Stimulated activated naive CD4-positive, alpha-beta T cell treated with Interleukin-2 at 50 U/mL for 16 hours (primary cell): Measurements from ENCODE around the gene COL19A1.

Source experiments
- DNase-seq: peaks from one replicate; lab custom pipeline; 2025; lab: John Stamatoyannopoulos, UW

COL19A1 gene

GRCh38 chr6:70171236-70171635, 304.9 kb downstream of the COL19A1 start:
- DNase-seq: no peak

GRCh38 chr6:70172252-70172651, 305.9 kb downstream of the COL19A1 start:
- DNase-seq: no peak

- DNase-seq: no peak
These were observed 309.4 kb downstream of the COL19A1 start for GRCh38 chr6:70175770-70176169.

DNA sequence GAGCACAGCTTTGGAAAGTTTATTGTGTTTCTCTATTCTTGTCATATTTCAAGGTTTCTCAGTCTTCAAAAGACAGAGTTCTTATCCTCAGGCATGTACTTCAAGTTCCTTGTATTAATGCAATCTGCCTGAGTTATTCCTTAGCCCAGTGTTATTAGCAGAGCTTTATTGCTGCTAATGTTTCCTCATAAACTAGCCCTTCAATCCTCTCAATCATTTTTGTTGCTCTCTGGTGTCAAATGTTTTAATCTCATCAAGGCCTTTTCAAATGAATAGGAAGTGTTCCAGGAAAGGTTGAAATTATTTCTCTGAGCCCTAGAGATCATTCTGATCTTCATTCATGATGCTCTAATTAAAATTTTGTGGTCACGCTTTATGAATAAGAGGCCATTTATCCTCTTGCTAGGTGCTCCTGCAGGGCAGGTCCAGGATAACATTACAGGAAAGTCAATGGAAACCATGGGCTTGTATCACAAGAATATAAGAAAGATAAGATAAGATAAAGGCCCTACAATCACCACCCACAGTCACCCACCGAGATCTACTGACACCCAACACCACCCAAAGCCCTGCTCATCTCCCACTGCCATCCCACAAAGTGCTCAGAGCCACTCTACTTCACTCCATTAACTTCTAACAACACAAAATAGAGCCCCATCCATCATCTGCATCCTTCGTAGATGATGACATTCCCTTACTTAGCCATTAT, 310.6 kb downstream of the COL19A1 start:
- no peak for DNase-seq

DNA sequence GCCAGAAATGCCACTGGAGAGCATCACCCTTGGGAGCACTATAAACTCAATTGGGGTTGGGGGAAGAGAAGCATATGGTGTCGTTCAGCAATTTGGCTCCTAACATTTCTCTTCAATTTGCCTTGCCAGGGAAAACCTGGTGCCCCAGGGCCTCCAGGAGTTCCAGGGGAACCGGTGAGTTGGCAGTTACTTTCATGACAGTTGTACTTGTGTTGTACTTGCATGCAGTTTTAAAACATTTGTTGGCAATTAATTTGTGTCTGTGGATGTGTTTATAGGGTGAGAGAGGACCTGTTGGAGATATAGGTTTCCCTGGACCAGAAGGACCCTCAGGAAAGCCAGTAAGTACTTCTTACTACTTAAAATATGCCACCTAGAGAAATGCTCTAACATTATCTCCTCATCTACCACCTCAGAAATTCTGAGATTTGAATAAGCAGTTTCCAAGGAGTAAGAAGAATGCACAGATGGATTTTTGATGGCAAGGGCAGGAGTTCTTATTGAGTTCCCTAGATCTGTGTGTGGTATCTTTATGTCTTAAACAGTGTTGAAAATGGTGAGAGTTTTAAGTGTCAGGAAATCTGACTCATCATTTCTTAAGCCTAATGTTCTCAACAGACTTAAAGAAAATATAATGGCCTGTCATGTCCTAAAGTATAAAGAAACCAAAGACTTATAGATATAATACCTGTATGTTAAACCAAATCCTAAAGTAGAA, 314.0 kb downstream of the COL19A1 start:
- DNase-seq: no peak

- DNase-seq: no peak
These were observed 314.7 kb downstream of the COL19A1 start for GRCh38 chr6:70180901-70181599.

GRCh38 chr6:70183538-70183937, 317.2 kb downstream of the COL19A1 start:
- DNase-seq: no peak

DNA sequence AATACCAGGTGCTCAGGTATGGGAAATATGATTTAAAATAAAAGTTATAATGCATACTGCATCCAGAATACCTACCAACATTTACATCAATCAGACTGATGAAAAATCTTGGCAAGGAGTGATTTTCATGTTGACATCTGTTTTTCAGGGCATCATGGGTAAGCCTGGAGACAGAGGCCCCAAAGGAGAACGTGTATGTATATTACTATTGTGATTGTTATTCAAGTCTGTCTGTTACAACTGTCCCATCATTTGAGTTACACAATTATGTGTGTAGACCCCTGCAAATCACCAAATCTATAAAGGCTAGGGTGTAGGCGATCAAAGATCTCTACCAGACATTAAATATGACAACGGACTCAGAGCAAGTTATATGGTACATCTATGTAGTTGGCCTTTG, 318.4 kb downstream of the COL19A1 start:
- DNase-seq: no peak

GRCh38 chr6:70186461-70186860, 320.1 kb downstream of the COL19A1 start:
- DNase-seq: no peak

DNA sequence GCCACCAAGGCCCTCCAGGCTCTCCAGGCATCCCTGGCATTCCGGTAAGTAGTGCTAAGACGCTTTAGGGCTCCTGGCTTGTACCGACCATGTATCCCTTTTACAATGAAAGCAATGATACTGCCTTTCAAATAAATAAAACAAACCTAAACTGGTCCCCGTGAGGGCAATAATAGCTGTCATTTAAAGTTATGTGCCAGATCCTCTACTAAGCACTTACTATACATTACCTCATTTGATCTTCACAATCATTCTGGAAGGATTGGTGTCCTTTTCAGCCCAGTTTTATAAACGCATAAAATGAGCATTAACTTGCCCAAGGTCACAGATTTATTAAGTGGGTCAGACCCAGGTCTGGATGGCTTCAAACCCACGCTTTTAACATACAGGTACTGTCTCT, 321.8 kb downstream of the COL19A1 start:
- no peak for DNase-seq

DNA sequence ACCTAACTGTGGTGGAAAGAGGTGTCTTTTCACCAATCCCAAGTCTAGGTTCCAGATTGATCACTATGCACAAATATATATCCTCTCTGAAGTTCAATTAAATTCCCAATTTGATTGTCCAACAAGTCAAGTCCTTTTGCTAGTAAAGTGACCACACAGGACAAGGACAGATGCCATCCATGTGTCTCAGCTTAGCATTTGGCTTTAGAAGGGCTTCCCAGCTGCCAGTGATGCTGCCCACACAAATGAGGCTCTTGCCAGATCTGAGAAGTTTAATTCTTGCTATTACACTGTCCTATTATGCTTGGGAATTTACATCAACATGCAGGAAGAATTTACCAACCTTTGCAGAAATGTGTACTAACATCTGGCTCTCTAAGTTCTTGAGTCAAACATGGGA, 328.1 kb downstream of the COL19A1 start:
- no peak for DNase-seq

DNA sequence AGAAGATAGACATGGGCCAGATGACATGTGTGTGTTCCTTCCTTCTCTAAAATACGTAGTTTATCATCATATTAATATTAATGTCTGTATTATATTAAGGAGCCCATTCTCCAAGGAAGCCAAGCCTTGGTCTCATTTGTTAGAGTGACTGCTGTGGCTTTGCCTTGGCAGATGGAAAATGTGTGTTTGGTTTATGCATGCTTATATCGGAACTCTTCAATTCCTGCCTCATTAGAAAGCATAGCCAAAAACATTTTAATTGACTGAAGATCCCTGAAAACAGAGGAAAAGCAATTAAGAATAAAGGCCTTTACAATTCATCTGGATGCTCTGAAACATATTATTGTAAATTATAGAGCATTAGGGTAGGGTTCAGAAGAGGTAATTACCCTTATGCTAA, 330.2 kb downstream of the COL19A1 start:
- no peak for DNase-seq

GRCh38 chr6:70198785-70199184, 332.4 kb downstream of the COL19A1 start:
- DNase-seq: no peak

DNA sequence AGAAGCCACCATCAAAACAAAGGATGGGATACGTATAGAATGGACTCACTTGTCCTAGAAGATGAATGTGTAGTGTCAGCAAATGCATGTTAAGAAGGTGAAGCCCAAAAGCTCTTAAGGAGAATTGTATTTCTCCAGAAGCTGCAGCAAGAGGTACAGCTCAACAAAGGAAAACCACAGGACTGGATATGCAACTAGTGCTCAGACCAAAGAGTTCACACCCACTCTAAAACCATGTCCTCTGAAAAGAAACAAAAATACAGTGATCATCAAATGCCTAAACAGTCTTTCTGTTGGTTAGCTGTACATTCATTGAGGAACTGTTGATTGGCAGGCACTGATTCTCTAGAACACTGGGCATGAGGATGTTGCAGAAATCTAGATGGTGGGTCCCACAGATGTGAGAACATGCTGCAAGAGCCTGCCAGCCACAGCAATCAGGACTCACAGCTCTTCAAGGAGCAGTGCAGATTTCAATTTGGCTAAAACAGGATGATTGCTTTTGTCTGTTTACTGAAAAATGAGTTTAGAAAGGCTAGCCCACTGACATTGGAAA, 342.0 kb downstream of the COL19A1 start:
- no peak for DNase-seq

- DNase-seq: no peak
These were observed 344.1 kb downstream of the COL19A1 start for GRCh38 chr6:70210462-70210861.

DNA sequence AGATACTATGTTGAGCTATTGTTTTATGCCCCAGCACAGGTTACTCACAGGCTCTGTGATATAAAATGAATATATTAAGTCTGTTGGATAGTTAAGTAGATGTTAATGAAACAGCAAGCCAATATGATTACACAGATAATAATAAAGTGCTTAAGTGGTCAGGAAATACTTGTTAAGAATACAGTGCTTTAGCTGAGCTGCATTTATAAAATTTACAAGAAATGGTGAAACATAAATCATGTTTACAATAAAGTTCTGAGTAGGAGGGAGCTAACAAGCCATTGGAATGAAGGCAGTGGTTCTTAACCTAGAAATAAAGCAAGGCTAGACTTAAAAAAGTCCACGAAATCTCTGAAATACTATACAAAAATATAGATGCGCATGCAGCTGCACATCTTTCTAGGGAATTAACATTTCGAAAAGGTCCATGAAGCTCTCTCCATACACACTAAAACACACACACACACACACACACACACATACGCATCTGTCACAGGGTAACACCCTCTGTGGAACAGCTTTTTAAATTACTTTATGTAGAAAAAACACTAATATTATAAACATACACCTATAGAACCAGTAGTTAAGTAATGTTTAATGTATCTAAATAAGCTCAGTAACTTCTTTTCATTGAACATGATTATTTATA, 349.2 kb downstream of the COL19A1 start:
- no peak for DNase-seq

- no peak for DNase-seq
These were observed 350.4 kb downstream of the COL19A1 start for GRCh38 chr6:70216767-70217166.

DNA sequence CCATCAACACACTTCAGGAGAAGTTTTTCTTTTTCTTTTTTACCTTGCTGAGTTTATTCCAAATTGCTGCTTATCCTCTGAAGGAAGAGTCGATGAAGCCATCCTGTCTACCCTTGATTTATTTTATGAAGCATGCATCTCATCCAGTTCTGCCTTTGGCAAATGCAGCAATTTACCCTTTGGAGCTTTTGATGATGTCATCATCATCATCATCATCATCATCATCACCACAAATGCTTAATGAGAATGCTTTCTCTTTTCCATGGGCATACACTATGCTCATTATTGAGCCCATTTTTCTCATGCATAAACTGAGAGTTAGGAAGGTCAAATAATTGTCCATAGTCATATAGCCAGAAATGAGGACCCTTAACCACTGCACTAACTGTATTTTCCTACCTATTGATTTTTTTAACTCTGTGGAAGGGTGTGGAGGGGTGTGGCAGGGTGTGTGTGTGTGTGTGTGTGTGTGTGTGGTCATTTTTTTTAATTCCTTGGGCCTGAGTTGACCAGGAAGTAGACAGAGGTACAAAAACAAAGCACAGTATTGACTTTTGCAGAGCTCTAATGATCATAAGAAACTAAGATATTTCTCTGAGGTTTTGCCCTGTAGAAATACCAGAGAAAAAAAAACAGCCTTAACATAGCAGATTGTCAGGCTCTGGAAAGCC, 353.7 kb downstream of the COL19A1 start:
- no peak for DNase-seq

GRCh38 chr6:70221025-70221714, 354.8 kb downstream of the COL19A1 start:
- no peak for DNase-seq

- no peak for DNase-seq
These were observed 355.5 kb downstream of the COL19A1 start for GRCh38 chr6:70221715-70222438.

DNA sequence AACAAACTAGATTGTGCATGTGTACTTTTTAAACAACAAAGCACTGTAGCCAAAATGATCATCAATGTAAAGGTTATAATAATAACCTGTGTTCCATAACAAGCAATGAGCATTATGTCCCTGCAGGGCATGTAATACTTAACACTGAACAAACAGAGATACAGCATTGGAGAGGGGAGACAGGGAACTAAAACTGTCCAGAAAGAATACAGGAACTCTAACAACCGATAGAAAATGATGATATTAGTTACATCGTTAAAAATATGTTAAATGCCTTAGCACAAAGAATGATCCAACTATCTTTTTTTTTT, 356.0 kb downstream of the COL19A1 start:
- no peak for DNase-seq
